HG02884 (cell line): ENCODE measurements around the gene SSH3.

Experiments
- ATAC-seq: cut with Tn5 transposase; IDR thresholded peaks from one replicate; pipeline ENCODE4 v1.9.1; 2021; ENCODE audit warnings: mild to moderate bottlenecking, moderate library complexity; ENCODE audit not compliant: unreplicated experiment

The SSH3 gene

GRCh38 chr11:67291481-67292381 lies 11.6 kb upstream of the SSH3 start:
- no peak for ATAC-seq

- no peak for ATAC-seq
Measured at GRCh38 chr11:67292671-67293070, 10.7 kb upstream of the SSH3 start.

- ATAC-seq = no peak
Measured at GRCh38 chr11:67293090-67293489, 10.2 kb upstream of the SSH3 start.

GRCh38 chr11:67295846-67296245 lies 7.5 kb upstream of the SSH3 start:
- ATAC-seq = no peak

- ATAC-seq = no peak
Measured at GRCh38 chr11:67298786-67299185, 4.5 kb upstream of the SSH3 start.

- ATAC-seq = no peak
Measured at GRCh38 chr11:67299471-67300191, 3.7 kb upstream of the SSH3 start.

GRCh38 chr11:67300256-67300755 lies 3.0 kb upstream of the SSH3 start:
- ATAC-seq = no peak

- no peak for ATAC-seq
Measured at GRCh38 chr11:67300756-67301312, 2.5 kb upstream of the SSH3 start.

- no peak for ATAC-seq
Measured at GRCh38 chr11:67301313-67301921, 1.9 kb upstream of the SSH3 start.

GRCh38 chr11:67301951-67302516 lies 1.3 kb upstream of the SSH3 start:
- no peak for ATAC-seq

GRCh38 chr11:67302571-67303131 lies 679 bp upstream of the SSH3 start:
- ATAC-seq = no peak

GRCh38 chr11:67303835-67304411 lies 593 bp downstream of the SSH3 start:
- ATAC-seq = no peak

- ATAC-seq = no peak
Measured at GRCh38 chr11:67304511-67305113, 1.3 kb downstream of the SSH3 start.

- no peak for ATAC-seq
Measured at GRCh38 chr11:67306769-67307544, 3.6 kb downstream of the SSH3 start.

GRCh38 chr11:67307545-67308001 lies 4.2 kb downstream of the SSH3 start:
- ATAC-seq = no peak

GRCh38 chr11:67308031-67308866 lies 4.9 kb downstream of the SSH3 start:
- ATAC-seq = no peak

- no peak for ATAC-seq
Measured at GRCh38 chr11:67309166-67309565, 5.8 kb downstream of the SSH3 start.

- no peak for ATAC-seq
Measured at GRCh38 chr11:67309661-67310061, 6.3 kb downstream of the SSH3 start.
